HepG2 (cell line): ENCODE results near the gene RHAG. TPM values are rescaled to one million over a fixed set of nuclear protein-coding genes. Genes with fewer than 3 reads are reported as not detected.

ENCODE experiments used
- ATAC-seq: fragments of 200-7000 bp; cut with Tn5 transposase; 3 replicates; pipeline ENCODE4 v1.9.1; 2020; ENCODE audit warnings: mild to moderate bottlenecking, moderate library complexity
- BruUV-seq: library from RNA; stranded (reverse); fragments of 400-500 nt; replicated peaks from 2 replicates; lab custom pipeline; 2021; lab: Mats Ljungman, UMichigan
- CTCF ChIA-PET: fragments of 300-600 bp; formaldehyde crosslinking; extraction: SDS; loops from one replicate; lab custom pipeline; 2021; ENCODE audit warnings: low total read pairs, inconsistent platforms, low intra/inter-chr PET ratio; lab: Yijun Ruan, JAX
- POLR2A ChIA-PET: fragments of 350-600 bp; sonication (Branson Sonifier 250); formaldehyde crosslinking; loops from one replicate; lab custom pipeline; 2020; ENCODE audit warnings: antibody characterized with exemption, inconsistent platforms; lab: Yijun Ruan, JAX
- DNase-seq: peaks from one replicate; pipeline ENCODE4 v3.0.0-alpha.2; 2015; ENCODE audit warnings: low spot score
- FAIRE-seq: peaks from 3 replicates; lab custom pipeline; 2011; peaks lifted over from hg19 to GRCh38; lab: Jason Lieb, UNC
- H2AFZ ChIP-seq: one replicate; pipeline ENCODE4 v1.6.1; 2011; ENCODE audit warnings: low read length, inconsistent platforms
- H3K27ac ChIP-seq: fragments of 300-600 bp; 3 replicates; pipeline ENCODE4 v1.8.0; 2011; ENCODE audit warnings: mixed run types, mild to moderate bottlenecking, mixed read lengths, low read length, inconsistent platforms; ENCODE audit not compliant: insufficient read depth; ENCODE audit errors: extremely low read length
- H3K27me3 ChIP-seq, 2 experiments: fragments of 200-600 bp in 1 of 2; 2 replicates in 1 of 2; 3 replicates in 1 of 2; pipeline versions ENCODE4 v1.6.0 to v1.8.0; 2011; ENCODE audit warnings: low read length in 2 of 2, mild to moderate bottlenecking in 2 of 2, moderate library complexity in 2 of 2, inconsistent platforms in 1 of 2; ENCODE audit not compliant: insufficient read depth in 2 of 2, control insufficient read depth in 1 of 2
- H3K36me3 ChIP-seq, 2 experiments: fragments of 200-600 bp in 1 of 2; replicated peaks in 1 of 2; 2 replicates in 1 of 2; 3 replicates in 1 of 2; pipeline versions ENCODE4 v1.5.1 to v1.8.0; 2011; ENCODE audit warnings: low read length in 2 of 2, inconsistent platforms in 1 of 2; ENCODE audit not compliant: insufficient read depth in 2 of 2, control insufficient read depth in 1 of 2
- H3K4me1 ChIP-seq: 2 replicates; pipeline ENCODE4 v1.5.1; 2012; ENCODE audit warnings: low read length, inconsistent platforms; ENCODE audit not compliant: insufficient read depth
- H3K4me2 ChIP-seq: 2 replicates; pipeline ENCODE4 v1.6.0; 2011; ENCODE audit warnings: low read depth, low read length, inconsistent platforms
- H3K4me3 ChIP-seq, 3 experiments: fragments of 200-600 bp in 1 of 3; sonication (generic), shearing (Covaris generic) in 1 of 3; replicated peaks in 1 of 3; 2 replicates each; pipeline ENCODE4 v1.5.1; 2011 to 2016; ENCODE audit warnings: low read length in 3 of 3, inconsistent platforms in 2 of 3, low read depth in 2 of 3, mild to moderate bottlenecking in 2 of 3, control low read depth in 1 of 3, mixed read lengths in 1 of 3; ENCODE audit not compliant: insufficient read depth in 1 of 3
- H3K79me2 ChIP-seq: one replicate; pipeline ENCODE4 v1.6.1; 2011; ENCODE audit warnings: low read length, inconsistent platforms; ENCODE audit not compliant: insufficient read depth
- H3K9ac ChIP-seq: 2 replicates; pipeline ENCODE4 v1.6.0; 2011; ENCODE audit warnings: mild to moderate bottlenecking, low read depth, low read length, inconsistent platforms; ENCODE audit not compliant: insufficient read depth
- H3K9me3 ChIP-seq: 2 replicates; pipeline ENCODE4 v1.5.1; 2012; ENCODE audit warnings: mild to moderate bottlenecking, low read length
- H4K20me1 ChIP-seq: 2 replicates; pipeline ENCODE4 v1.6.0; 2011; ENCODE audit warnings: inconsistent platforms, mild to moderate bottlenecking, low read length, moderate library complexity; ENCODE audit not compliant: insufficient read depth
- BCL3 ChIP-seq: sonication (generic); formaldehyde crosslinking; IDR thresholded peaks from 2 replicates; pipeline ENCODE4 v1.5.1; 2020; ENCODE audit warnings: mild to moderate bottlenecking, missing genetic modification reagents, moderate library complexity
- FOXJ3 ChIP-seq: sonication (generic); formaldehyde crosslinking; IDR thresholded peaks from 2 replicates; pipeline ENCODE4 v1.4.0; 2020; ENCODE audit warnings: missing genetic modification reagents, mild to moderate bottlenecking, borderline replicate concordance
- KDM6A ChIP-seq: IDR thresholded peaks from 2 replicates; pipeline ENCODE4 v1.6.1; 2016; ENCODE audit warnings: low read depth
- LBX2 ChIP-seq: sonication (generic); formaldehyde crosslinking; IDR thresholded peaks from 2 replicates; pipeline ENCODE4 v1.5.0; 2020; ENCODE audit warnings: missing genetic modification reagents, mild to moderate bottlenecking, borderline replicate concordance
- NR3C1 ChIP-seq: sonication (generic); formaldehyde crosslinking; IDR thresholded peaks from 2 replicates; pipeline ENCODE4 v1.4.0; 2020; ENCODE audit warnings: missing genetic modification reagents
- SP5 ChIP-seq: IDR thresholded peaks from 2 replicates; pipeline ENCODE4 v1.6.1; 2016; ENCODE audit warnings: low read depth, borderline replicate concordance
- SSRP1 ChIP-seq: IDR thresholded peaks from 2 replicates; pipeline ENCODE4 v1.6.1; 2016; ENCODE audit warnings: control low read depth
- TARDBP ChIP-seq: sonication (generic); formaldehyde crosslinking; IDR thresholded peaks from 2 replicates; pipeline ENCODE4 v1.8.0; 2022; ENCODE audit warnings: mild to moderate bottlenecking, missing genetic modification reagents
- TFE3 ChIP-seq: IDR thresholded peaks from 2 replicates; pipeline ENCODE4 v1.6.1; 2016
- ZBTB25 ChIP-seq: IDR thresholded peaks from 2 replicates; pipeline ENCODE4 v1.6.1; 2018; ENCODE audit warnings: missing genetic modification reagents
- ZFYVE20 ChIP-seq: sonication (generic); formaldehyde crosslinking; IDR thresholded peaks from 2 replicates; pipeline ENCODE4 v1.8.0; 2023; ENCODE audit warnings: low read depth, mild to moderate bottlenecking, moderate library complexity, missing genetic modification reagents, borderline replicate concordance
- ZNF512 ChIP-seq: sonication (generic); formaldehyde crosslinking; IDR thresholded peaks from 2 replicates; pipeline ENCODE4 v1.4.0; 2020; ENCODE audit warnings: mild to moderate bottlenecking, missing genetic modification reagents
- ZNF614 ChIP-seq: IDR thresholded peaks from 2 replicates; pipeline ENCODE4 v1.6.1; 2018; ENCODE audit warnings: missing biosample characterization, missing genetic modification reagents, inconsistent platforms, borderline replicate concordance
- WGBS: methylation state at CpG from one replicate; pipeline ENCODE4 v1.1.6; 2017; ENCODE audit warnings: low lambda C conversion rate; 5-methylcytosine and 5-hydroxymethylcytosine counted together
- in situ Hi-C: cut with HindIII; loops from 2 replicates; pipeline ENCODE4 v1.10.0; 2017; ENCODE audit warnings: low pct_unique_long_range_greater_than_20kb; ENCODE audit not compliant: extremely low pct_ligation_motif_present
- intact Hi-C: fragments of 100-400 bp; cut with micrococcal nuclease; formaldehyde crosslinking; loops from one replicate; pipeline ENCODE4 v1.10.0; 2022; ENCODE audit not compliant: unreplicated experiment
- polyA plus RNA-seq, 8 experiments: library from polyadenylated mRNA; depleted of rRNA in 3 of 8; stranded (reverse) in 7 of 8; unstranded in 1 of 8; fragments of >200 nt; fragmentation: Illumina TruSeq in 4 of 8; extraction: Trizol in 4 of 8; gene quantifications; 2 replicates each; pipeline versions ENCODE4 v1.2.1 to v1.2.3, GENCODE V29; 2011 to 2016; ENCODE audit warnings: low read depth in 4 of 8, missing spikeins in 1 of 8, mixed read lengths in 1 of 8; ENCODE audit not compliant: insufficient read depth in 1 of 8
- total RNA-seq, 5 experiments: library from RNA; depleted of rRNA; stranded (reverse); fragments of >200 nt; fragmentation: Illumina TruSeq; extraction: Trizol; gene quantifications; 2 replicates each; pipeline ENCODE4 v1.2.3, GENCODE V29; 2016; ENCODE audit warnings: low read depth in 1 of 5

The RHAG gene
- total and polyA plus RNA-seq, 2 of the 13 experiments (the other 11 are each of a cell fraction or from before 2014, with no cell fraction given) = not detected

- TF ChIP-seq ZNF512 (CRISPR knock-in tag) = no peak
- TF ChIP-seq LBX2 (CRISPR knock-in tag) = no peak
- TF ChIP-seq, all 625 proteins: peak for 0
Observed at GRCh38 chr6:49668083-49668511, 31.5 kb upstream of the RHAG start (continued).

GRCh38 chr6:49666930-49667757 lies 30.5 kb upstream of the RHAG start:
- Histone ChIP-seq H3K9ac (no peak overlapping the region), H3K79me2 (no peaks in the 10 kb centered on the region), H3K36me3 (no peaks in the 10 kb centered on the region)
- POLR2A ChIA-PET = no interaction called here
- ATAC-seq = no peak
- in situ Hi-C loops = no loop called here
- 1% methylated on average over 5 of the region's 5 CpGs for WGBS
- BruUV-seq = no TSS peak
- TF ChIP-seq ZNF614 = no peak
- TF ChIP-seq SP5 (CRISPR knock-in tag) = no peak
- TF ChIP-seq BCL3 (CRISPR knock-in tag) = no peak
- no peak for TF ChIP-seq TARDBP
- TF ChIP-seq NR3C1 (CRISPR knock-in tag) = no peak
- no peak for TF ChIP-seq ZBTB25 (CRISPR knock-in tag)
- no peak for TF ChIP-seq FOXJ3
- no peak for TF ChIP-seq SSRP1 (CRISPR knock-in tag)
- no peak for TF ChIP-seq KDM6A (CRISPR knock-in tag)
- TF ChIP-seq ZFYVE20 = no peak
- no peak for TF ChIP-seq TFE3 (CRISPR knock-in tag)
- TF ChIP-seq, all 625 proteins: peak for 0
- no peaks in the 10 kb centered on the region for H3K4me1 ChIP-seq
- no peak overlapping the region for H3K27ac ChIP-seq
- H3K9me3 ChIP-seq = no peaks in the 10 kb centered on the region
- no peaks in the 10 kb centered on the region for H3K27me3 ChIP-seq
- FAIRE-seq (no peak), DNase-seq (no peak)
- CTCF ChIA-PET = no interaction called here
- no peak overlapping the region for H2AFZ ChIP-seq
- H3K4me3 ChIP-seq = no peak overlapping the region
- intact Hi-C loops = no loop called here
- no peak overlapping the region for H3K4me2 ChIP-seq
- no peaks in the 10 kb centered on the region for H4K20me1 ChIP-seq
